Activated CD4-positive, alpha-beta T cell treated with anti-CD3 and anti-CD28 coated beads, Interleukin-2, amount 10 ng/mL, durations not matched to agents 24 days and 14 days (primary cell): ENCODE measurements around the gene FHOD1. TPM values are rescaled to one million over a fixed set of nuclear protein-coding genes. Genes with fewer than 3 reads are reported as not detected.

ENCODE experiments used
- DNase-seq: peaks from one replicate; pipeline ENCODE4 v3.0.0; 2022
- H3K27ac Mint-ChIP-seq: one replicate; pipeline ENCODE4 v1.8.0; 2022; ENCODE audit warnings: mild to moderate bottlenecking, mixed read lengths
- H3K27me3 Mint-ChIP-seq: one replicate; pipeline ENCODE4 v1.8.0; 2022; ENCODE audit warnings: mixed read lengths
- H3K36me3 Mint-ChIP-seq: one replicate; pipeline ENCODE4 v1.8.0; 2022; ENCODE audit warnings: low read depth, mild to moderate bottlenecking, mixed read lengths
- H3K4me1 Mint-ChIP-seq: one replicate; pipeline ENCODE4 v1.8.0; 2021; ENCODE audit warnings: mixed read lengths
- H3K4me3 Mint-ChIP-seq: one replicate; pipeline ENCODE4 v1.8.0; 2022; ENCODE audit warnings: mild to moderate bottlenecking, moderate library complexity, mixed read lengths
- H3K9me3 Mint-ChIP-seq: one replicate; pipeline ENCODE4 v1.8.0; 2021; ENCODE audit warnings: mixed read lengths
- intact Hi-C: fragments of 100-400 bp; cut with micrococcal nuclease; formaldehyde crosslinking; loops from one replicate; pipeline ENCODE4 v1.15.1; 2023
- total RNA-seq: library from RNA; stranded (reverse); gene quantifications from 2 replicates; pipeline ENCODE4 v1.2.3, GENCODE V29; 2022

FHOD1 gene
- total RNA-seq, 1 donor from 2014 or later = 128 TPM

GRCh38 chr16:67264866-67265265 lies 17.6 kb upstream of the FHOD1 start:
- Mint-ChIP-seq H3K27me3 (no peaks in the 10 kb centered on the region), H3K9me3 (no peaks in the 10 kb centered on the region), H3K4me1 (peaks cover 3% of the 10 kb centered on the region), H3K36me3 (no peaks in the 10 kb centered on the region), H3K27ac (no peak overlapping the region), H3K4me3 (no peak overlapping the region)
- no peak for DNase-seq
- intact Hi-C loops = loop anchor here (5.0 kb wide), 1 partner anchor 152 kb away; the partner anchor contains the start of gene ZDHHC1

- H3K4me1 Mint-ChIP-seq = peaks cover 3% of the 10 kb centered on the region
- no peak for DNase-seq
- no peaks in the 10 kb centered on the region for H3K9me3 Mint-ChIP-seq
- intact Hi-C loops = loop anchor here (5.0 kb wide), 1 partner anchor 153 kb away; the partner anchor contains the start of gene ZDHHC1
- no peaks in the 10 kb centered on the region for H3K36me3 Mint-ChIP-seq
- no peak overlapping the region for H3K4me3 Mint-ChIP-seq
- H3K27me3 Mint-ChIP-seq = no peaks in the 10 kb centered on the region
- no peak overlapping the region for H3K27ac Mint-ChIP-seq
These were observed 17.0 kb upstream of the FHOD1 start for GRCh38 chr16:67264277-67264676.

GRCh38 chr16:67263201-67263600 lies 15.9 kb upstream of the FHOD1 start:
- no peaks in the 10 kb centered on the region for H3K36me3 Mint-ChIP-seq
- H3K27ac Mint-ChIP-seq = no peak overlapping the region
- no peak for DNase-seq
- intact Hi-C loops = loop anchor here (5.0 kb wide), 1 partner anchor 154 kb away; the partner anchor contains the start of gene ZDHHC1
- H3K27me3 Mint-ChIP-seq = no peaks in the 10 kb centered on the region
- no peaks in the 10 kb centered on the region for H3K9me3 Mint-ChIP-seq
- H3K4me3 Mint-ChIP-seq = no peak overlapping the region
- peaks cover 3% of the 10 kb centered on the region for H3K4me1 Mint-ChIP-seq

GRCh38 chr16:67260426-67261063 lies 13.3 kb upstream of the FHOD1 start:
- peak; percentile 79 for DNase-seq
- Mint-ChIP-seq H3K4me3 (no peak overlapping the region), H3K4me1 (peaks cover 3% of the 10 kb centered on the region), H3K9me3 (no peaks in the 10 kb centered on the region), H3K36me3 (no peaks in the 10 kb centered on the region), H3K27ac (no peak overlapping the region), H3K27me3 (no peaks in the 10 kb centered on the region)
- intact Hi-C loops = loop anchor here (1.0 to 5.0 kb wide), 3 partner anchors 79 to 157 kb away; partner anchors contain the start of gene ZDHHC1

- H3K4me1 Mint-ChIP-seq = peaks cover 3% of the 10 kb centered on the region
- no peak overlapping the region for H3K27ac Mint-ChIP-seq
- DNase-seq = no peak
- no peak overlapping the region for H3K4me3 Mint-ChIP-seq
- no peaks in the 10 kb centered on the region for H3K27me3 Mint-ChIP-seq
- H3K9me3 Mint-ChIP-seq = no peaks in the 10 kb centered on the region
- intact Hi-C loops = loop anchor here (1.0 to 5.0 kb wide), 3 partner anchors 80 to 158 kb away; partner anchors contain the start of gene ZDHHC1
- no peaks in the 10 kb centered on the region for H3K36me3 Mint-ChIP-seq
These were observed 12.4 kb upstream of the FHOD1 start for GRCh38 chr16:67259705-67260104.

GRCh38 chr16:67258161-67258835 lies 11.0 kb upstream of the FHOD1 start:
- Mint-ChIP-seq H3K27me3 (no peaks in the 10 kb centered on the region), H3K4me1 (peaks cover 3% of the 10 kb centered on the region), H3K4me3 (no peak overlapping the region), H3K9me3 (no peaks in the 10 kb centered on the region), H3K36me3 (no peaks in the 10 kb centered on the region), H3K27ac (no peak overlapping the region)
- intact Hi-C loops = no loop called here
- no peak for DNase-seq

GRCh38 chr16:67257486-67258160 lies 10.3 kb upstream of the FHOD1 start:
- Mint-ChIP-seq H3K4me1 (peaks cover 3% of the 10 kb centered on the region), H3K4me3 (no peak overlapping the region), H3K27me3 (no peaks in the 10 kb centered on the region), H3K9me3 (no peaks in the 10 kb centered on the region), H3K27ac (no peak overlapping the region), H3K36me3 (no peaks in the 10 kb centered on the region)
- DNase-seq = no peak
- intact Hi-C loops = no loop called here

- Mint-ChIP-seq H3K27me3 (no peaks in the 10 kb centered on the region), H3K9me3 (no peaks in the 10 kb centered on the region), H3K4me3 (no peak overlapping the region), H3K36me3 (no peaks in the 10 kb centered on the region), H3K4me1 (peaks cover 3% of the 10 kb centered on the region), H3K27ac (no peak overlapping the region)
- intact Hi-C loops = no loop called here
- DNase-seq = no peak
These were observed 9.5 kb upstream of the FHOD1 start for GRCh38 chr16:67256701-67257230.

GRCh38 chr16:67255553-67256221 lies 8.4 kb upstream of the FHOD1 start:
- H3K4me3 Mint-ChIP-seq = no peak overlapping the region
- no peaks in the 10 kb centered on the region for H3K36me3 Mint-ChIP-seq
- intact Hi-C loops = no loop called here
- no peaks in the 10 kb centered on the region for H3K9me3 Mint-ChIP-seq
- no peak overlapping the region for H3K27ac Mint-ChIP-seq
- peaks cover under 1% of the 10 kb centered on the region for H3K27me3 Mint-ChIP-seq
- DNase-seq = no peak
- H3K4me1 Mint-ChIP-seq = peaks cover 3% of the 10 kb centered on the region

- no peak overlapping the region for H3K4me3 Mint-ChIP-seq
- intact Hi-C loops = no loop called here
These were observed 7.7 kb upstream of the FHOD1 start for GRCh38 chr16:67254801-67255552.

GRCh38 chr16:67252609-67253497 lies 5.6 kb upstream of the FHOD1 start:
- intact Hi-C loops = no loop called here

More at GRCh38 chr16:67254801-67255552, 7.7 kb upstream of the FHOD1 start:
- Mint-ChIP-seq H3K27me3 (peaks cover 7% of the 10 kb centered on the region), H3K36me3 (no peaks in the 10 kb centered on the region), H3K4me1 (peaks cover 4% of the 10 kb centered on the region), H3K27ac (no peak overlapping the region), H3K9me3 (no peaks in the 10 kb centered on the region)
- DNase-seq = no peak

GRCh38 chr16:67250045-67250327 lies 2.7 kb upstream of the FHOD1 start:
- Mint-ChIP-seq H3K36me3 (peaks cover 2% of the 10 kb centered on the region), H3K4me1 (peaks cover 29% of the 10 kb centered on the region), H3K4me3 (peak overlapping the region; percentile 89), H3K9me3 (no peaks in the 10 kb centered on the region), H3K27ac (no peak overlapping the region), H3K27me3 (peaks cover 14% of the 10 kb centered on the region)
- no peak for DNase-seq
- intact Hi-C loops = no loop called here

More at GRCh38 chr16:67252609-67253497, 5.6 kb upstream of the FHOD1 start:
- no peak overlapping the region for H3K4me3 Mint-ChIP-seq
- peaks cover 14% of the 10 kb centered on the region for H3K27me3 Mint-ChIP-seq
- H3K9me3 Mint-ChIP-seq = no peaks in the 10 kb centered on the region
- H3K4me1 Mint-ChIP-seq = peaks cover 19% of the 10 kb centered on the region
- no peaks in the 10 kb centered on the region for H3K36me3 Mint-ChIP-seq
- no peak overlapping the region for H3K27ac Mint-ChIP-seq
- DNase-seq = no peak
